ENCODE measurements around the gene ULK4. TPM values are rescaled to one million over a fixed set of nuclear protein-coding genes. Genes with fewer than 3 reads are reported as not detected.

ULK4 gene
- total and polyA plus RNA-seq, 2 experiments from 2014 or later = 1.8 to 3.7 TPM

DNA sequence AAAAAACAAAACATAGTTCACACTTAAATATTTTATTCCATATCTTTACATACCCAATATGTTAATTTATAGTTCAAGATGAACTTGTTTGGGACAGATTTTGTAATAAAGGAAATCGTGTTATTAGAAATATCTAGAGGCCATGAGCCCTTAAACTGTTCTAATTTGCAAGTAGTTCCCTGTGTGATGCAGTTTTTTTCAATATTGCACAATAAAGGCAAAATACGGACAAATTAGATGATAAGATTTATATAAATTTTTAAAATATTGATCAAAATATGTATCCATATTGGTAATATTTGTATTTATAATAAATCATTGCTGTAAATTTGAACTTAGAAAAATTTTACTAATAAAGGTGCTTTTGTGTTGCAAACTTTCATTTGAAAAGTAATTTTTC, 738.8 kb downstream of the ULK4 start:
- H3K9me3 ChIP-seq (ENCODE audit: low read depth) = no peaks in the 10 kb centered on the region
- H3K27me3 ChIP-seq = no peaks in the 10 kb centered on the region
- peaks cover 43% of the 10 kb centered on the region for H3K36me3 ChIP-seq
- H3K4me3 ChIP-seq = no peak overlapping the region
- H3K27ac ChIP-seq = no peak overlapping the region
- TF ChIP-seq, protein P1, sequence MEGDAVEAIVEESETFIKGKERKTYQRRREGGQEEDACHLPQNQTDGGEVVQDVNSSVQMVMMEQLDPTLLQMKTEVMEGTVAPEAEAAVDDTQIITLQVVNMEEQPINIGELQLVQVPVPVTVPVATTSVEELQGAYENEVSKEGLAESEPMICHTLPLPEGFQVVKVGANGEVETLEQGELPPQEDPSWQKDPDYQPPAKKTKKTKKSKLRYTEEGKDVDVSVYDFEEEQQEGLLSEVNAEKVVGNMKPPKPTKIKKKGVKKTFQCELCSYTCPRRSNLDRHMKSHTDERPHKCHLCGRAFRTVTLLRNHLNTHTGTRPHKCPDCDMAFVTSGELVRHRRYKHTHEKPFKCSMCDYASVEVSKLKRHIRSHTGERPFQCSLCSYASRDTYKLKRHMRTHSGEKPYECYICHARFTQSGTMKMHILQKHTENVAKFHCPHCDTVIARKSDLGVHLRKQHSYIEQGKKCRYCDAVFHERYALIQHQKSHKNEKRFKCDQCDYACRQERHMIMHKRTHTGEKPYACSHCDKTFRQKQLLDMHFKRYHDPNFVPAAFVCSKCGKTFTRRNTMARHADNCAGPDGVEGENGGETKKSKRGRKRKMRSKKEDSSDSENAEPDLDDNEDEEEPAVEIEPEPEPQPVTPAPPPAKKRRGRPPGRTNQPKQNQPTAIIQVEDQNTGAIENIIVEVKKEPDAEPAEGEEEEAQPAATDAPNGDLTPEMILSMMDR (IDR thresholded peaks at IDR 0.05; ENCODE audit: low read depth, low read length) = no peak
- DNase-seq (ENCODE audit: low read depth in 1 of 2, low spot score in 1 of 2) = no peak
- peaks cover 30% of the 10 kb centered on the region for H3K4me1 ChIP-seq (ENCODE audit: low read depth)

DNA sequence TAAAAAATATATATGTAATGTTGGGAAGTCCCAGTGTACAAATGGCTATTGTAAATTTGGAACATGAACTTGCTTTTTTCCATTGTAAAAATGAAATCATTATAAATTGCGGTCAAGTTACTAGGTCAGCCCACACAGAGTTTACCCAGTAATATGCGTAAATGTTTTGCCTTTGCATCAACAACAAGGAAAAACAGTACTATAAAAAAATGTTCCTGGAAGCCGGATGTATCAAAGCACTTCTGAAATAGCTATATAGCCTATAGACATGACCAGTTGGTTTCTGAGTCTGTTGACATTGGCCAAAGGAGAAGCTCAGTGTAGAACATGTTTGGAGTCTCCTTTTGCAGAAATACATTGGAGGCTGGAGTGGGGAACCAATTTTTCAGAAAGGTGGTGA, 739.4 kb downstream of the ULK4 start:
- H3K4me1 ChIP-seq (ENCODE audit: low read depth) = peaks cover 30% of the 10 kb centered on the region
- no peaks in the 10 kb centered on the region for H3K9me3 ChIP-seq (ENCODE audit: low read depth)
- peak in 1 of 2 donors; percentile 30 for DNase-seq (ENCODE audit: low read depth in 1 of 2, low spot score in 1 of 2)
- TF ChIP-seq, protein P1 (IDR thresholded peaks at IDR 0.05; ENCODE audit: low read depth, low read length) = no peak
- H3K27ac ChIP-seq = no peak overlapping the region
- H3K4me3 ChIP-seq = no peak overlapping the region
- H3K36me3 ChIP-seq = peaks cover 38% of the 10 kb centered on the region
- H3K27me3 ChIP-seq = no peaks in the 10 kb centered on the region

DNA sequence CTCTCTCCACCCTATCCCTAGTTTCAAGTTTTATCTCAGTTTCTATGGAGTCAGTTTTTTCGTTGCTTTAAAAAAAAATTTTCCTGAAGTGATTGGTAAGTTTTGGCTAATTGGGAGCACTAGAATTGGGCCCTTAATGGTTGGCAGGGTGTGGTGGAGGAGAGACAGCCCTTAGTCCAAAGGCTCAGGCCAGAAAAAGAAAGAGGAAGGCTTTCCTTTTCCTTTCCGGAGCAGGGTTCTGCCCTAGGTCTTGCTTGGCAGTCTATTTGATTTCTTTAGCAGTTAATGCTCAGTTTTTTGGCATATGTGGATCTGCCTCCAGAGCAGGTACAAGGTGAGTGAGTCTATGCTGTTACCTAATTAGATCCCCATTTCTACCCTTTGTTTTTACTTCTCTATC, 739.9 kb downstream of the ULK4 start:
- H3K27me3 ChIP-seq = no peaks in the 10 kb centered on the region
- H3K4me3 ChIP-seq = no peak overlapping the region
- no peaks in the 10 kb centered on the region for H3K9me3 ChIP-seq (ENCODE audit: low read depth)
- H3K36me3 ChIP-seq = peaks cover 33% of the 10 kb centered on the region
- no peak overlapping the region for H3K27ac ChIP-seq
- H3K4me1 ChIP-seq (ENCODE audit: low read depth) = peaks cover 30% of the 10 kb centered on the region
- TF ChIP-seq, protein P1 (IDR thresholded peaks at IDR 0.05; ENCODE audit: low read depth, low read length) = no peak
- no peak for DNase-seq (ENCODE audit: low read depth in 1 of 2, low spot score in 1 of 2)

DNA sequence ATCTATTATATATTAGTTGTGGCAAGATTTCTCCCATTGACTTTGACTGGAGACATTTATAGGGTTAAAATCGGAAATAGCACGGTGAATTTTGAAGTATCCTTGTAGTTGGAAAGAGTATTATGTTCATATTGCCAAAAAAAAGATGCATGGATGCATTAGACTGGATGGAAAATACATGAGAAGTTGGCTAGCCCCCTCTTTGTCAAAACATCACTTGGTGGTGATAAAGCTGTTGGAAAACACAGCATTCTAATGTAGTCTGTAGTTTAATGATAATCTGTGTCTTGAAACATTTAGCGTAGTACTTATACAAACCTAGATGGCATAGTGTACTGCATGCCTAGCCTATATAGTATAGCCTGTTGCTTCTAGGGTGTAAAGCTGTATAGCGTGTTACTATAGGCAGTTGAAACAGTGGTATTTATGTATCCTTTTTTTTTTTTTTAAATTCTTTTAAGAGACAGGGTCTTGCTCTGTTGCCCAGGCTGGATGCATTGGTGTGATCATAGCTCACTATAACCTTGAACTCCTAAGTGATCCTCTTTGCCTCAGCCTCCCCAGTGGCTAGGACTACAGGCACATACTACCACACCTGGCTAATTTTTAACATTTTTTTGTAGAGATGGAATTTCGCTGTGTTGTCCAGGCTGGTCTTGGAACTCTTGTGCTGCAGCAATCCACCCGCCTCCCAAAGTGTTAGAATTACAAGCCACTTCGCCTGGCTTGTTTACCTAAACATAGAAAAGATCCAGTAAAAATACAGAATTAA, 740.8 kb downstream of the ULK4 start:
- Histone ChIP-seq H3K4me3 (no peak overlapping the region), H3K9me3 (ENCODE audit: low read depth) (no peaks in the 10 kb centered on the region), H3K36me3 (peaks cover 24% of the 10 kb centered on the region), H3K4me1 (ENCODE audit: low read depth) (peaks cover 30% of the 10 kb centered on the region), H3K27me3 (no peaks in the 10 kb centered on the region), H3K27ac (no peak overlapping the region)
- no peak for DNase-seq (ENCODE audit: low read depth in 1 of 2, low spot score in 1 of 2)
- TF ChIP-seq, protein P1 (IDR thresholded peaks at IDR 0.05; ENCODE audit: low read depth, low read length) = no peak

DNA sequence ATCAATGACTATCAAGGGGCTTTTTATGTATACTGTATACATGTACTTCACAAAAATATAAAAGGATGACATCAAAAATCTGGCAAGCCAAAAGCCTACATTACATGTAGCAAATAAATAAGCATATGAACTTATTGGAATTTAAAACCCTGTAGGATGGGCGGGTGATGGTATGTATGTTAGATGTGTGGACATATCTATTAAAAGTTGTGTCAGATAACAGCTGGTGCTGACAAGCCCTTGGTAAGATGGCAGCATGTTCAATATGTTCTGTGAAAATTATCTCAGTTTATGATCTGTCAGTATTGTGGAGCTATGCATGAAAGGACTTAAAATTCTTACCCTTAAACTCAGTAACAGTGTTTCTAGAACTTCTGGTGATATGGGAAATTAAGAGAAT, 742.5 kb downstream of the ULK4 start:
- TF ChIP-seq, protein P1 (IDR thresholded peaks at IDR 0.05; ENCODE audit: low read depth, low read length) = no peak
- Histone ChIP-seq H3K27me3 (no peaks in the 10 kb centered on the region), H3K27ac (no peak overlapping the region), H3K4me1 (ENCODE audit: low read depth) (peaks cover 41% of the 10 kb centered on the region), H3K4me3 (no peak overlapping the region), H3K36me3 (peaks cover 7% of the 10 kb centered on the region), H3K9me3 (ENCODE audit: low read depth) (no peaks in the 10 kb centered on the region)
- no peak for DNase-seq (ENCODE audit: low read depth in 1 of 2, low spot score in 1 of 2)

Measured in cardiac muscle cell (in vitro differentiated cells and primary cell).